H1 (cell line): ENCODE data around the gene SLX9. TPM values are rescaled to one million over a fixed set of nuclear protein-coding genes. Genes with fewer than 3 reads are reported as not detected.

Experiments
- ASH2L ChIP-seq: fragments of 200-600, 300-600 bp; sonication (generic); IDR thresholded peaks from one replicate; pipeline ENCODE4 v1.7.1; 2017; ENCODE audit warnings: low read length
- HDAC2 ChIP-seq, 2 experiments: fragments of 300-600 bp in 1 of 2; sonication (generic) in 1 of 2; IDR thresholded peaks; 2 replicates each; pipeline ENCODE4 v1.6.1; 2011 to 2012; ENCODE audit warnings: low read depth in 2 of 2, low read length in 2 of 2, mild to moderate bottlenecking in 2 of 2, moderate library complexity in 2 of 2, borderline replicate concordance in 1 of 2, inconsistent platforms in 1 of 2
- SIRT6 ChIP-seq: IDR thresholded peaks from one replicate; pipeline ENCODE4 v1.7.1; 2012; ENCODE audit warnings: low read length, inconsistent platforms
- TAF1 ChIP-seq: IDR thresholded peaks from 2 replicates; pipeline ENCODE4 v1.6.1; 2011; ENCODE audit warnings: mild to moderate bottlenecking, low read depth, low read length
- TBP ChIP-seq: IDR thresholded peaks from 2 replicates; pipeline ENCODE4 v1.6.1; 2011; ENCODE audit warnings: low read depth, low read length, improper control_type of control experiment
- polyA plus RNA-seq, 7 experiments: library from polyadenylated mRNA; depleted of rRNA in 3 of 7; stranded (reverse) in 5 of 7; unstranded in 2 of 7; fragments of >200 nt in 5 of 7; fragments of 200-250 nt in 2 of 7; gene quantifications; 1 replicate in 5 of 7; 2 replicates in 1 of 7; 4 replicates in 1 of 7; pipeline versions ENCODE4 v1.2.1 to v1.2.3, GENCODE V29; 2011 to 2013; ENCODE audit warnings: missing spikeins in 2 of 7, mixed read lengths in 2 of 7
- total RNA-seq: library from RNA; stranded (reverse); fragmentation: NEBNext Ultra II Directional; extraction: Animal tissue kit (Norgen Biotek cat#: 25700); gene quantifications from 2 replicates; pipeline ENCODE4 v1.2.1, GENCODE V29; 2021

The SLX9 gene
- total and polyA plus RNA-seq, 2 of the 8 experiments (the other 6 are each of a cell fraction or from before 2014, with no cell fraction given) = 17.7 to 57.3 TPM

DNA sequence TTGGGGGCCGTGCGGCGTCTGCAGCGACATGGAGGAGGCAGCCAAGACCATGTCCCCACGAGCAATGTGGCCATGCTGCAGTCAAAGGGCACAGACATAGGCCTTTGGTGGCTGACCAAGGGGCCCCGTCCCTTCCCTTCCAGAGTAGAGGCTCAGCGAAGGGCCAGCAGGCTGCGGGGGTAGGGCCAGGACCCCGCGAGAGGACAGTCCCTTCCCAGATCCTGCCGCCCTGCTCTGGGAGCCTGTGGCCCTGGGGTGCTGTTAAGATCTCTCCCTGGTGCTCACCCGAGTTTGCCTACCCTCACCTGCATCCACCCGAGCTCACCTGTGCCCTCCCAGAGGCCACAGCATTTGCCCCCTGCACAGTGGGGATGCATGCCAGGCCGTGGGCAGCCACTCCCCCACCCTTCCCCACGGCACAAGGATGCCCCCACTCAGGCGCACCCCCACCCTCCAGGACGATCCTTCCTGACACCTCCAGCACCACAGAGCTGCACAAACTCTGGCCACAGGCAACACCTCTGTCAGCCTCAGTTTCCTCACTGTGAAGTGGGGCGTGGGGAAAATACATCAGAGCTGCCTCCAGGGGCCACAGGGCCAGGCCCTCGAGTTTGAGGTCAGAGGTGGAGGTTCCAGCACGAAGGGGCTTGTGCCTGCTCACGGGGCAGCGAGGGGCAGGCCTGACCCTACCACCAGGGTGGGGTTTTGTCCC lies 34.7 kb upstream of the SLX9 start (continued):
- TF ChIP-seq TBP (no peak), ASH2L (no peak), TAF1 (no peak), HDAC2 (IDR thresholded peaks at IDR 0.05; ENCODE audit: borderline replicate concordance in 1 of 2, low read depth in 2 of 2, low read length in 2 of 2) (no peak), SIRT6 (no peak)
